Pons (tissue), 1 donor: Measurements from ENCODE around the gene PLXDC2.

Source experiments
- DNase-seq: peaks from one replicate; pipeline ENCODE4 v3.0.0-alpha.2; 2016; ENCODE audit warnings: low spot score

Gene PLXDC2

DNA sequence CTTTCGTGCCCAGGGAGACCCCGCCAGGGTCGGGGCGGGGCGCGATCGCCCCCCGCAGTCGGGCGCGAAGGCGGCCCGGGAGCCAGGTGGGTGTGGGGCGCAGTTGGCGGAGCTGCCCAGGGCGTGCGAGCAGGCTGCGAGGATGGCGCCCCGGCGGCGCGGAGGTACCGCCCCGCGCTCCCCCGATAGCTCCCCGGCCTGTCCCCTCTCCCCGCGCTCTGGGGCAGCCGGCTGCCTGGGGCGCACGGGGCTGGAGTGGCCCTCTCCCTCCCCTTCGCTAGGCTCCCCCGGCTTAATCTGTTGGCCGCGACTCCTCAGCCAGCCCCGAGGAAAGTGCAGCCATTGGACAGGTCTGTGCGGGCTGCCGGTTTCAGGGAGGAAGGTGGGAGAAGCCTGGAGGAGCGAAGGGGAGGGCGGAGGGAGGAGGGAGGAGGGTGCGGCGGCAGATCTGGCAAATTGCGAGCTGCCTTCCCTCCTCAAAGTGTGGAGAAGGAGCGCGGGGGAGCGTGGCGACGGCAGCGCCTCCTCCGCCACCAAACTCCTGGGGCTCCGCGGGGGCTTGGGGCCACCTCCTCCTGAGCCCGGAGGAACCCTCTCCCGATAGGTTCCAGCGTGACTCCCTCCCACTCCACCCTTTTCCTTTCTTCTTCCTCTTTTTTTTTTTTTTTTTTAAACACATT, 361 bp upstream of the PLXDC2 start:
- peak; percentile 61 for DNase-seq

DNA sequence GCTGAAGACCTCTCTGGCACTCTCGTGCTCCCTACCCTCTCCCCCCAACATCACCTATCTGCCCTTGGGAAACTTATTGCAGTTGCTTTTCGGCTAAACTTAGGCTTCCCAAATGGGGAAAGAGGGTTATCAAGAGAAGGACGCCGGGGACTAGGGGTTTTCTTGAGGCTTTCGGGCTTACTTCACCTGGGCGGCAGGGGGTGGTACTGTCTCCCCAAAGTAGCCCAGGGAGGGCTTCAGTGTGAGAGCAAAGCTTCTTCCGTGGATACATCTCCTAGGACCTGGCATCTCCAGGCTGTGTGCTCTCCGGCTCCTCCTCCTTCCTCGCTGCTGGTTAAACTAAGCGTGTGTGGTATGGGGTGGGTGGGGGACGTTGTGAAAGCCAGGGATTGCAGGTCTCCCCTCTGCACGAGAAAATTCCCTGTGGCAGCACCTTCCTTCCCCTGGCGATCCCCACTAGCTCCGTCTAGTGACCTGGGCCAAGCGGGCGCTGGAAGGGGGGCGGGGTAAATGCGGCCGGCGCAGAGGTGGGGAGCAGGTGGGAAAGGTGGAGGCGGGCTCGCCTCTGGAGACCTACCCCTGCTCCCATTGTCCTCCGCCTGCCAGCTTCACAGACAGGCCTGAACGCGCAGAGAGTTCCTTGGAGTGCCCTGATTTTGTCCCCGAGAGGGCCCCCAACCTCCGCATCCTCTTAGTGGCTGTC, 1.1 kb downstream of the PLXDC2 start:
- peak; percentile 36 for DNase-seq

DNA sequence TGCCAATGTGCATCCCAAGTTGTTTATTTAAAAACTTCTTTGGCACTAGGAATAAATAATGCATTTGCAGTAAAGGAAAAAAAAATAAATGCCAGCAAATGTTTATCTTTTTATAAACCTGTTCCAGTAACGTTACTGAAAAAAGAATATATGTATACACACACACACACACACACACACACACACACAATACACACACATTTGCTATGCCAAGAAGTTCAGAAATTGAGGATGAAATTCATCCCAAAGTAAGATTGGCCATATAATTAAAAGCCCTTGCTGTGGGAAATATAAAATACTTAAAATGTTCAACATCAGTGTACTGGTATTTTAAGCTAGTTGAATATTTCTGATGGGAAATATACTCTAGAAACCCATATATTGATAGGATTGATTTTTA, 2.6 kb downstream of the PLXDC2 start:
- DNase-seq, result no peak

DNA sequence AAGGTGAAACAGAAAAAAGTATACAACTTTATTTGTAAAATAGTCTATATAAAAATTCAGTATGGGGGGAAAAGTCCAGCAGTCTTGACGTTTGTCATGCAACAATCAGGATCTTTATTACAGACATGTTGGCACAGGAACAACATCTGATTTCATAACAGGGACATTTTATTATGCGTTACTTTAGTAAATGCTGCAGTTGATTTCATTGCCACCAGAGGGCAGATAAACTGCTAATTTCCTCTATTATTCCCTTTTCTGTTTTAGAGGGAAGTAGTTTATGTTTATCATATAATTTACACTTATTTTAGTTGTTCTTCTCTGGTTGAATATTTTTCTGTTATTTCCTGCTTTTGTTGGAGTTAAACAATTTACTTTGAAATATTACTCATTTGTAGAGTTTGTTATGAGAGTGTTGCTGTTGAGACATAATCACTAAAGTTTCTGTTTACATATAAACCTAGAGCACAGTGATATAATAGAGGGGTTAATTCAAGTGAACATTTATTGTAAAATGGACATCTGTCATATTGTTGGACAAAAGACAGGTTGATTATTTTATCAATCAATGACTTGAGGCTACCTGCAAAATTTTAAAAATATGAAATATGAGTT, 3.3 kb downstream of the PLXDC2 start:
- DNase-seq, result peak; percentile 89

DNA sequence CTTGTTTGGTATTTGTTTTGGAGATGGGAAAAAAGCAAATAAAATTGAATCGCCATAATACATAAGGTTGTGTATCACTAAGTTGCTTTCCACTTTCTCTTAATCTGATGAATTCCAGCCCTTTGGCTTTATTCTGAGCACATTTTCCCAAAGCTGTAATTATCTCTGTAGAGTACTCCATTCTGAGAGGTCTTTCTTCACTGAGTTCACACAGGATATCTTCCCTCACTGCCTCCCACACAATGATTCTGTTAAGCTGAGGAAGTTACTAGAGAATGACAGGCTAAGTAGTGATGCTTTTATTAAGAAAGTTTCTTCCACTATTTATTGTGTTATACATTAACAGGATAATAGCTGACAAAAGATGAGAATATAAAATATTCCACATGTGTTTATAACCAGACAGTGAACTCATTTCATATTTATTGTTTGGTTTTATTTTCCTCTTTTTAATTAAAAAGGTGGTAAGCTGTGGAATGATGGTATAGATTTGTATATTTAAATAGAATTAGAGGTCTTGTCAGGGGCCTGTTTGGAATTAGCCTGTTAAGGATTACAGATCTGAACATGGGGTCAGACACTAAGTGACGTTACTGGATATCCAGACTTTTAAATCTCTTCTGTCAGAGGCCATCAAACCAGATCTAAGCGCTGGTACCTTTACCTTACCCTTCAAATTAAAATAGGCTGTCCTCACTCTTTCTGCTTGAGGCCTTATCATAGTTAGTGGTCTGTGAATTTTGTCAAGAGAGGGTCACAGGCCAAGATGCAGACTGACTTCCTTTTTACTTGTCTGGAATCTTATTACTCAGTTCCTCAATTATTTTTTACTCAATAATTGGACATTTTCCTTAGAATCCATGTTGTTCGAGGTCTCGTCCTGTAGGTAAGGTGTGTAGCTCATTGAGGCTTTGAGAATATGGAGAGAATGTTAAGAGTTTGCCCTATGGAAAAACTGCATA, 8.4 kb downstream of the PLXDC2 start:
- peak; percentile 60 for DNase-seq

DNA sequence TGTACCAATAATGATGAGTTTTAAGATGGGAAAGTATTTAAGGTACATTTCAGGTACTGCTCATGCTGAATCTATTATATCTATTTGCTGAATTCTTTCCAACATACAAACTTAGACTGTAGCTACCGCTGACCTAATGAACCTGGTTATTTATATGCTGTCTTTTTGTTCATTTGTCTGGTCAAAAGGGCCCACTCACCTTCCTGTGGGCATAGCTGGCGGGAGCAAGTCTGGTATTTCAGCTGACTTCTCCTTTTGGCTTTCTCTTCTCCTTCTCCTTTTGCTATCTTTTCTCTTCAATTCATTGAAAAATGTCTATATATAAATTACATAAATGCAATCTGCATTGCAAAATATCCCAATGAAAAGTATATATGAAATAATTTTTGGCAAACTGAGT, 9.5 kb downstream of the PLXDC2 start:
- DNase-seq, result peak; percentile 67

DNA sequence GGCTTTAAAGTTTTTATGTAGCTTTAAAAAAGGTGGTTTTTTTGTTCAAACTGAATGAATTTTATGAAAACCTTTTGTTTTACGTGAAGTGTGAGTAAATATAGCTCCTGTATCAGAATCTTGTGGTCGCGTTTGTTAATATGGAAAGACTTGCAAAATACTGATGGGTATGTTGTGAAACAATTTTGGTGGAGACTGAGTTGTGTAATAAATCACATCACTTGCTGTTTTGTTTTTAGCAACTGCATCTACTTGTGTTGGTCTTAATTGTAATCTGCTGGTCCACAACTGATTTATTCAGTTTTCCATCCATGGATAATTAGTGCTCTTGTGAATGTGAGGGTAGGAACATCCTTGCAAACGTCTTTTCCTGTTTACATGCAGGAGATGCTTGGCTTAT, 10.5 kb downstream of the PLXDC2 start:
- peak; percentile 69 for DNase-seq

DNA sequence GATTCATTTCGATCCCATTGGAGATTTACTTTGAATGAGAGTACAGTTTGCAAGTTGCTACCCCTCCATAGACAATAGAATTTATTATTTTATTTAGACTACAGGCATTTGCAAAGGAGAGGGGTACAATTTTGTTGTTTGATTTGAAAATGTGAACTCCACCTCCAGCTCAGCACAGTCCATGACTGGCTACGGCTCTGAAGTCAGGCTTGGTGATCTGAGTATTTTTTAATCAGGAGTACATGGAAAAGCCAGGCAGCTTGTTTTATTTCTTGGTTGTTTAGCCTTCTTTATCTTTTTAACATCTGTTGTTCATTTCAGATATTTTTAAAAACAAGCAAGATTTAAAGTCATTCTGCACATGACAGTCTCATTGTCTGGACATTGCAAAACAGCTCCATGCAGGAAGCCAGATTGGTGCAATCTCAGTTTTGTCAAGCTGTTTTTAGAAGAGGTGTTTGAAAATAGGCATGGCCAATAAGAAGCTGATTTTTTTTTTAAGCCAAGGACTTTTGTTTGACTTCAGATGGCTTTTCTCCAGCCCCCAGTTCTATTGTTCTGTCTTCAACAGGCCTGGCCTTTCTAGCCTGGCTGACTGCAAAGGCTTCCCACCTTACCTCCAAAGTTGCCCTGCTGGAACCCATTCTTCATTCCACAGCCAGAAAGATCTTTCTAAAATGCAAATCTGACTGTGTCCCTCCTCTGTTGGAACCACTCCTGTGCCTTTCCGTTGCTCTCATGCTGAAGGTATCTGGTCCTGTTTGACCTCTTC, 12.2 kb downstream of the PLXDC2 start:
- peak; percentile 79 for DNase-seq

DNA sequence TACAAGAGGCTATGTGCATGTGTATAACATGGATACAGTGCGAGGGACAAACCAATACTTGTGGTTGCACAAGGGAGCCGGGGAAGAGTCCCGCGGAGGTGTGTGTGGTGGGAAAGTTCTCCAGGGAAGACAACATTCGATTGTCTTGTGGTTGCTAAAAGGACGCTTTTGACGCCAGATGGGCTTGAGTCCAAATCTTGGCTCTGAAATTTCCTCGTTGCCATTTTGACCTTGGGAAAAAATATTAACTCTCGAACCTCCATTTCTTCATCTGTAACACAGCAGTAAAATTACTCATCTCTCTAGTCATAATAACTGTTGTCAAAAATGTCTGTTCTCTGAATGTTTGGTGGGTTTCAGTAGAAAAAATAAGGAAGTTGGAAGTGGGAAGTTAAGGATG, 16.5 kb downstream of the PLXDC2 start:
- no peak for DNase-seq

DNA sequence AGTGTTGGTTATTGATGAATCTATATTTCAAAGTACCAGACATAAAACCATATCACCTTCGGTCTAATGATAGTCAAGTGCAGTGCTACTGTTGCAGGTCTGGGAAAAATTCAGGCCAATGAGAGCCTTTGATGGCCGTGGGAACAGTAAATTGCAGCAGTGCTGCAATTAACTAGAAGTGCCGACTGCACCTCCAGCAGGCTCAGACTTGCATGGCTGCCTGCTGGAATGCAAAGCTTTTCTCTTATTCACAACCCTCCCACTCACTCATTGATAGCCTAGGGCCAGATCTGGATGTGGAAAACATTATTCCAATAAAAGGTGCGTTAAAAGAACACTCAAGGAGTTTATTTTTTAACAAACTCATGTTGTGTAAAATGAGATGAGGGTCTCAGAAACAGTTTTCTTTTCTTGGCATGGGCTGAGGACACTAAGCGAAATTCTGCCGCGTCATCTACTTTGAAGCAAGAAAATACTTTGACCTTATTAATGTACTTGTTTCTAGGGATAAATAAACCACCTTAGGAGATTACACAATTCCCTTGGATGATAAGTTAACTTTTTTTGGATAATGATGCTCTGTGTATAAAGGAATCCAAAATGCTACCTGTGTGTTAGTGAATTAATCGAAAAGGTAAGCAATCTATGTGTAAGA, 17.1 kb downstream of the PLXDC2 start:
- no peak for DNase-seq

DNA sequence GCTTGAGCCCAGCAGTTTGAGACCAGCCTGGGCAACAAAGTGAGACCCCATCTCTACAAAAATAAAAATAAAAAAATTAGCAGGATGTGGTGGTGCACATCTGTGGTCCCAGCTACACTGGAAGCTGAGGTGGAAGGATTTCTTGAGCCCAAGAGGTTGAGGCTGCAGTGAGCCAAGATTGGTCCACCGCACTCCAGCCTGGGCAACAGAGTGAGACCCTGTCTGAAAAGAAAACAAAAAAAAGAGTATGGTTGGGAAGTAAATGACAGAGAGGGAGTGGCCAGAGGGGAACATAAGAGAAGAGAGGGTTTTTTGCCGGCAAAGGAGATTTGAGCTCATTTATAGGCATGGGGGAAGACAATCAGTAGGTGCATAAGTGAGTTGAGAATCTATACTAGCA, 19.7 kb downstream of the PLXDC2 start:
- DNase-seq, result no peak

DNA sequence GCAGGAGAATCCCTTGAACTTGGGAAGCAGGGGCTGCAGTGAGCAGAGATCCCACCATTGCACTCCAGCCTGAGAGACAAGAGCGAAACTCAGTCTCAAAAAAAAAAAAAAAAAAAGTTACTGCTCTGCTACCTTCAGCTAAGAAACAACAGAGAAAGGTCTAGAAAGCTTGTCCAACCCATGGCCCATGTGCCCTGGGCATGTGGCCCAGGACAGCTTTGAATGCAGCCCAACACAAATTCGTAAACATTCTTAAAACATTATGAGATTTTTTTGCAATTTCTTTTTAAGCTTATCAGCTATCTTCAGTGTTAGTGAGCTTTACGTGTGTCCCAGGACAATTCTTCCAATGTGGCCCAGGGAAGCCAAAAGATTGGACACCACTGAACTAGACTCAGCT, 22.9 kb downstream of the PLXDC2 start:
- DNase-seq, result no peak

DNA sequence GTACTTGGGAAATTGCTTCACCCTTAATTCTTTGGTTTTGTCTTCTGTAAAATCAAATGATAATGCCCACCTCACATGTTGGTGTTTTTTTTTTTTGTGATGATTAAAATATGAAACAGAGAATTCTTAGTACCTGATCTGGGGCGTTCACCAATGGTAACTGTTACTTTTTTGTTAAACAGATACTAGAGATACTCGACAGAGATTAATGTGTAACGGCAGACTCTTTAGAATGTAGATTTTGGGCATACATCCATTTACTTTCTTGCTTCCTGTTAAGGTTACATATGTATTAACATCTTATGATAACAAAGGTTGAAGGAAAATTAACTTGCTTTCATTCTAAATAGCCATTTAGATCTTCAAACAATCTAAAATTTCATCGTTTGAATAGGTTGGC, 23.3 kb downstream of the PLXDC2 start:
- no peak for DNase-seq

DNA sequence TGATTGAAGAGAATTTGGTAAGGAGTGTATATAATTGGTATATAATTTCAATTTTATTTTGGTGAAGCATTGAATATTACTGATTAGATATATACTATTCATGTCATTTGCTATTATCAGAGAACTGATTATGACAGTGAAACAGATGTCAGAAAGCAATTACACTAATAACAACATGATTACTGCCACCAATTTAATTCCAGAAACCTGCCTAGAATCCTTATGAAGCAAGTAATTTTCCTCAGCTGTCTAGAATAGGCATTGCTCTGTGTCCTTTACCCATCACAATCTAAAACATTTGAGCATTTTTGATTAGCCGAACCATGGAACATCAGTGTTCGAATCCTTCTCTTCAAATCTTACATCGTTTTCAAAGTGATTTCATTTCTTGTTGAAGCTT, 24.5 kb downstream of the PLXDC2 start:
- DNase-seq, result no peak

DNA sequence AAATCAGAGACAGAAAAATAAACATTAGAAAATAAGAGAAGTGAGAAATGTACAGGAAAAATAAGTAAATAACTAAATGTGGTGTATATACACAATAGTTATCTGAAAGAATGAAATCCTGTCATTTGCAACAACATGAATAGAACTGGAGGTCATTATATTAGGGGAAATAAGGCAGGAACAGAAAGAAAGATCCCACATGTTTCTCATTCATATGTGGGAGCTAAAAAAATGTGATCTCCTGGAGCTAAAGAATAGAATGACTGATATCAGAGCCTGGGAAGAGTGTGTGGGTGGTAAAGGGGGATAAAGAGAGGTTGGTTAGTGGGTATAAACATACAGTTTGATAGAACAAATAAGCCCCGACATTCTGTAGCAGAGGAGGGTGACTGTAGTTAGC, 27.3 kb downstream of the PLXDC2 start:
- no peak for DNase-seq

DNA sequence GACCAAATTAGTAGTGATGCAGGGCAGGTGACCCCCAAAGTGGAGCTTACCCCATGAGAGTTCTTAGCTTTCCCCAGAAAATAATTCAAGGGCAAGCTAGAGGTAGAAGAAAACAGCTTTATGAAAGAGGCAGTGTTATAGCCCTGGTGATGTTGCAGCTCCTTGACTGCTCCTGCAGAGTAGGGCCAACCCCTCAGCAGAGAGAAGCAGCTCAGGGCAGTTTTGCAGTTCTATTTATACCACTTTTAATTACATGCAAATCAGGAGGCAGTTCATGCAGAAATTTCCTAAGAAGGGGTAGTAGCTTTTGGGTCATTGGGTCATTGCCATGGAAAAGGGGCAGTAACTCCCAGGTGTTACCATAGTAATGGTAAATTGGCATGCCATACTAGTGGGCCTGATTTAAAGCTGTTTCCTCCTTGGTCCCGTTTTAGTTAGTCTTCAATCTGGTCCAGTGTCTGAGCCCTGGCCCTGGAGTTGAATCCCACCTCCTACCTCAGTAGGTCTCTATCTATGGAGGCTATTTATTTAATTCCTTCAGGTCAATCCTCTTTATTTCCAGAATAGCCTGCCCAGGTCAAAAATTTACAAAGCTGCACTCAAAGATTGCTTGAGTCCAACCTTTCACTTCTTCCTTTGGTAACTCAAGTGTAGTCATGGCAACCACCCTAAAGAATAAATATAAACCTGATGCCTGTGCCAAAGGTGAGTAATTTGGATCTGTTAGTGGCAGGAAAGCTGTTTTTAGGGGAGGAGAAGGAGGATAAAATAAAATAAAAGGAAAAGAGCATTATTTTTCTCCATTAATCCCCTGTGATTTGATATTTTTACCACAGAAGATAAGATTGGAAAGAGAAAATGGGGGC, 29.5 kb downstream of the PLXDC2 start:
- DNase-seq, result no peak

DNA sequence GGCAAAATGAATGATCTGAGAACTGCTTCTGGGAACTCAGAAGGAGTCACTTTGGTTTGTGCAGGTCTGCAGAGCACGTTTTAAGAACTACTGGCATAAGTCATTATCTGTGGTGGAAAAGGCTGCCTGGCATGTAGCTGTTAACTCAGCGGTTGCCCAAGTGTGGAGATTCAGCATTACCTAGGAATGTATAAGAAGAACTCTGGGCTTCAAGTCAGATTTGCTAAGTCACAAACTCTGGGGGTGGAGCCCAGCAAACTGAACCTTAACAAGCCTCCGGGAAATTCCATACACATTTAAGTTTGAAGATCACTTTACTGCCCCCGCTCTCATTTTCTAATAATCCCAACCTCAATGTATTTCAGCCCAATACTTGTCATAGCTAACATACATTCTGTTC, 31.1 kb downstream of the PLXDC2 start:
- DNase-seq, result no peak

DNA sequence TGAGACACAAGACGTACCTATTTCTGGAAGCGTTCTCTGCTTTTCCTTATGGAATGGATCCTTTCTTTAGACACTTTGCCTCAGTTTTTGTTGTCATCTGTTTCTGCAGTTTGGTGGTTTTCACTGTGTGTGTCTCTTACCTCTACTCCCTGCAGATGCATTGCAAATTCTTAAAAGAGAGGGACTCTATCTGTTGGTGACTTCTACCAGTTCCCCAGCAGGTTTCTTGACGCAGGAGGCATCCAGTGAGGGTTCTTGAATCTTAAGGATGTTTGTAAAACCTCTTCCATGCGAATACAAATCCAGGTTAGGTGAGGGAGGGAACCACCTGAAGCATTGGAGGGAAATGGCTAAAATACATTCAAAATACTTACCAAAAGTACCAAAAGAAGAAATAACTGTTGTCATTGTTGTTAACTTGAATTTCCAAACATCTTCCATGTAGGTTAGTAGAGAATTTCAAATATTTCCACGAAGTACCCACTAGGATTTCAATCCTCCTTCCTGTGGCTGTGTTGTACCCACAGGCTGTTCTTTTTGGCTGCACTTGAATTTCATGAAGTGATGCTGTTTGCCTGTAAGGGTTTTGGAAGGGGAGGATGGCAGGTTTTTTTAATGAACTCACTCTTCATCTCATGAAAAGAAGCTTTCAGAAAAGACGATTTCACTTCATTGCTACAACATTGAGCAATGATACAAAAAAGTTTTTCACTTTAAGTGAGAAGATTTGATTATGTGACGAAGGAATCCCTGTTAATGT, 32.2 kb downstream of the PLXDC2 start:
- DNase-seq, result no peak

DNA sequence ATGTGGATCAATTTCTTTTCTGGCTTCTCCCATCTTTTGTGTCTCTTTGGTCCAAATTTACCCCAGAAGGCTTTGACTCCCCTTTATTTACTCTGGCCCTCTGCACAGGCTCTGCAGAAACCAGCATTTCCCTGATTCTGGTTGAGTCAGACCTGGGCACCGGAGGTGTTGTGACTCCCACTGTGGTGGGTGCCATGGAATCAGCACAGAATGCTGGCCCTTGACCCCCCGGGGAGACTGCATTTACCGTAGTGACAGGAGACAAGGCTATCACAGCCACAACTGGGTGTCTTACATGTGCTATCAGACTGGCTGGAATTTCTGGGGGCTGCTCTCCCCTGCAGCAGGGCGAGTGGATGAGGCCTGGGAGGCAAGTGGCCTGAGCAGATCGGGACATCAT, 37.6 kb downstream of the PLXDC2 start:
- no peak for DNase-seq
